Esophagus mucosa (tissue), 1 donor: Measurements from ENCODE around the gene RIC8B. TPM values are rescaled to one million over a fixed set of nuclear protein-coding genes. Genes with fewer than 3 reads are reported as not detected.

ENCODE experiments used
- ATAC-seq: fragments of 200-7000 bp; cut with Tn5 transposase; one replicate; pipeline ENCODE4 v1.9.1; 2020
- total RNA-seq: library from RNA; stranded (reverse); gene quantifications from one replicate; pipeline ENCODE4 v1.2.4, GENCODE V29; 2023
- donor health status: DM: yes; HTN: yes; CAD: no.

RIC8B gene
- total RNA-seq, 1 donor from 2014 or later = 3.0 TPM

DNA sequence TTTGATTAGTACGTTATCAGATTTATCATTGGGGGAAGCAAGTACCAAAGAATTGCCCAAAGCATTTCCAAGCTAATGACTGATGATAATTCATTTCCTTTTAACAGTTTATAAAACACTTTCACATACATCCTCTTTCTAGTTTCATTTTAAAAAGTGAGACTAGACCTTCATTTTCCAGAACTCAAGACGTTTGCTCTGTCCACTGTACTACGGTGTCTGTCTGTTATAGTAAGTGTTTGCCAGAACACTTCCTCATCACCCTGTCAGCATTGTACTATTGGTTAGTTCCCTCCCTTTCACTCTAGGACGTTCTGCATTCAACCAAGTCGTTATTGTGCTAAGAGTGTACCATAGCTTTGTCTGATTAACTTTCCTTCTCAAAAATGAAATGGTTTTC is 99.5 kb downstream of the RIC8B start:
- no peak for ATAC-seq

DNA sequence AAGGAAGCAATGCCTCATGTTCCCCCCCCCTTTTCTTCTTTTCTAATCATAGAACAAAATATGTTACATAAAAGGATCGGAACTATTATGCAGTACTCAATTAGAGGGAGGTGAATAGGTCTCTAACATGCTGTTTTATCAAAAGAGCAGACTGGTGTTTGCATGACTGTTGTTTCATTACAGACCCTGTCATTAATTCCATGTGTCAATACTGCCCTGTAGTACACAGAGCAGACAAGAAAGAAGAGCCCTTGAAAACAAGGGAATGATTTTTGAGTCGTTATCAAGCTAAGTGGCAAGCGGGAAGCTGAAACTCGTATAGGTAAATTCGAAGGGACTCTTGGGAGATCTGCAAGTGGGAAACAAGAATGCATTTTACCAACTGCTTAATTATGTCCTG is 104.3 kb downstream of the RIC8B start:
- no peak for ATAC-seq

DNA sequence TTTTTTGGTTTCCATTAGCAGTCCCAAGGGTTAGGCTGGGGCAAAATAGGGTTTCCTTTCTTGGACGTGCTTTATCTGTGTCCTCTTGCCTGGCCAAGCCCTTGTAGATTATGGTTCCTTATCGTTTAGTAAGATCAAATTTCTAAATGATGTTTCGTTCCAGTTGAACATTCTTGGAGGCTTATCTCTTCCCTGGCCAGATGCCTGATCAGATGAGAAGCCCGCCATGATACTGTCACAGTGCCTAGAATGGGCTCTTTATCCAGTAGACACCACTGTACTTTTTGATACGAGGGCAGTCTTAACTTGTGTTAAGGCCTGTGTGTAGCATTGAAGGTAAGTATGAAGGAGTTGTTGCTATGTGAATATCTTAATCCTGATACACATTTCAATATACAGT is 105.1 kb downstream of the RIC8B start:
- no peak for ATAC-seq

DNA sequence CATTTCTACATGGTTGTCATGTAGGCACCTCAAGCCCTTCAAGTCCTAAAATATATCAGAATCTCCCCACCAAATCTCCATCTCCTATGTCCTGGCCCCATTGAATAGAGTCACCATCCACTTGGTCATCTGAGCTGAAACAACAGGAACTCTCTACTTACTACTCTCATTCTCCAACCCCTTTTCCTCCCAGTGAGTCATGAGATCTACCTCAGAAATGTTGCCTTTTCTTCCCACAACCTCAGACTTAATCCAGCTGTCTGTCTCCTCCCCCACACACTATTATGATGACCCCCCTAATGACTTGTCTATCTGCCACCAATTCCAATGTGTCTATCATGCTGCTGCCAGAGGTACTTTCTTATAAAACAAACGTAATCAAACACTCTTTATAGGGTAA is 108.9 kb downstream of the RIC8B start:
- no peak for ATAC-seq

DNA sequence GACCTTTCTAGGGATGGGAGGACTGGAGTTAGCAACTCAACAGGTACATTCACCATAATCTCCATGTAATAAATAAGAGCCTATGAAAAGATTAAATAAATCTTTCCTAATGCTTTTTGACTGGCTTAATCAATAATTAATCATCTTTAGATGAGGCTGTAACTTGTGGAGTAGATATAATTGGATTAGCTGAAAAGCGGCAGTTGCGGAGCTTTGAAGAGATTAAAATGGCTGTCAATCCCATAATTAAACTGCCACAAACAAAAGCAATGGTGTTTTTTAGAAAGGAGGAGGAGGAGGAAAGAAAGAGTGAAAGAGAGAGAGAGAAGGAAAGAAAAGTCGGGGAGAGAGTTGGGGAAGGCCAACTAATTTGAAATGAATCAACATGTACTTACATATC is 110.5 kb downstream of the RIC8B start:
- ATAC-seq = no peak

DNA sequence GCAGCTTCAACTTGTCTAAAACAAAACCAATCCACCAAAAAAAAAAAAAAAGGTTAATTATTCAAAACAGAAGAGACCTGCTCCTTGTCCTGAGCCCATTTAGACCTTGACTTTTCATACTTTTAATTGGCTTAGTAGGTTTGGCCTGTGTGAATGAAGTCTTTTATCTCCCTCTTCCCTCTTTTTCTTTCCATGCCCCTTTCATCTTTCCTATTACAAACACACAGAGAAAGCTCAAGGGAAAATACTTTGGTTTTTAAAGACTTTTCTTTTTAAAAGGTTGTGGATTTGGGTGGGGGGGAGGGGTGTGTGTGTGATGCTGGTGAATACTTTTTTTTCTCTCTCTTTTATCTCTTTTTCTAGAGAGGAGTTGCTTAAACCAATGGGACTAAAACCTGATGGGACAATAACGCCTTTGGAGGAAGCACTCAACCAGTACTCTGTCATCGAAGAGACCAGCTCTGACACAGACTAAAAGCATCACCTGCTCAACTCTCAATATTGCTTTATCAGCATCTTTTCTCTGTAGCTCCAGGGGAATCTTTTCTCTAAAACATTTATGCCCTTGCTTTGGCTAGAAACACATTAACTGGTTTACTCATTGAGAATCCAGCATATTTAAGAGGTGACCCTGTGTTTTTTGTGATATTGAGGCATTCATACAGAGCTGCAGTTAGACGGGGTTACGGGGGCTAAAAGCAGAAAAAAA is 111.2 kb downstream of the RIC8B start:
- ATAC-seq = no peak

DNA sequence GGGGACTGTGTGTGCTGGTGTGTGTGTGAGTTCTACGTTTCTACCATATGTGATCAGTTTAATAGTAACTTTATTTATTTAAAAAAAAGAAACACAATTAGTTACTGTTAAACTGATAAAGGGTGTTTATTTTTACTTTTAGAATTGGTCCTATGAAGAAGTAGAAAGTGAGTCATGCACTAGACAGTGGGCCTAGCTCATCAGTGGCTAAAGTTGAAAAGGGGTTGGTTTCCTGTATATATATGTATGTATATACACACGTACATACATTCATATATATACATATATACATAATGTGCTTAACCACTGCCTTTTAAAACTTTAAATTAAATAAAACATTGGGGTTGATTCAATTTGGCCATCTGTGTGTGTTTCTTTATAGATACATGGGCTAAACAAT is 112.5 kb downstream of the RIC8B start:
- no peak for ATAC-seq

DNA sequence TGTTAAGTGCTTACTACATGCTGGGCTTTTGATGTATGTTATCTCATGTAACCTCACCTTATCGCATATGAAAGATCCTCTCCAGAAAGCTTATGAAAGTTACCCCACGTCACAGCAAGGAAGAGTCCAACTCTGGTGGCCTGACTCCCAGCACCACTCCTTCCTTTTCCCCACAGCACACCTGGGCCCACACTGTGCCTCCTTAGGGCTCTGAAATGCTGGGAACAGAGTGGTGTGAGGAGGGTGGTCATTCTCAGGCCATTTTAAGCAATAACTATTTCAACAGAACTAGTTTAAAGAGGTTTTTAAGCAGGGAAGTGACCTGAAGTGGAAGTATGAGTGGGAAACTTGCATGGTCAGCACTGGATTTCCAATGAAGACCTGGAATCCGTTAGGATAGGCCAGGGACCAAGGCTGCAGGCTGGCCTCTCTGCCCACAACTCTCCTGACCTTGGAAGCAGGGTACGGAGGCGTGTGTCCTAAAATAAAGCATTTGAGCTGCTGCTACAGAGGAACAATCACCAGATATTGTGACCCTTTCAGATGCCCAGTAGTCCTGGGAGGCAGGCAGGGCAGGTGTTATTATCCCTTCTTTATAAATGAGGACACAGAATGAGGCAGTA is 114.0 kb downstream of the RIC8B start:
- ATAC-seq = no peak

DNA sequence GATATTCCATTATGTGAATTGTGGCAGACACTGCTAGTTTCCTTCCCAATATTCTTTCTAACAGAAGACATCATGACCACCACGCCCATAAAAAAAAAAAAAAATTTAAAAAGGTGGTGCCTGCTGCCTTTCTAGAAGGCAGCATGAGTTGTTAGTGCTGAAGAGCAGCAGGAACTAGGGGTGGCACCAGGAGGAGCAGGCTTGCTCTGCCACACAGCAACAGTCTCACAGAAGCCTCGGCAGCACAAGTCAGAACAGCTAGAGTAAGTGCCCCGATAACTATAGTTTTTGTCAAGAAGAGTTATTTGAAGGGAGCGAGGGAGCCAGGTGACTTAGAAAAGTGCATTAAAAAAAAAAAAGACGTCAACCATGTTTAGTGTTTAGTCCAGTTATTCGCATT is 114.8 kb downstream of the RIC8B start:
- ATAC-seq = no peak

DNA sequence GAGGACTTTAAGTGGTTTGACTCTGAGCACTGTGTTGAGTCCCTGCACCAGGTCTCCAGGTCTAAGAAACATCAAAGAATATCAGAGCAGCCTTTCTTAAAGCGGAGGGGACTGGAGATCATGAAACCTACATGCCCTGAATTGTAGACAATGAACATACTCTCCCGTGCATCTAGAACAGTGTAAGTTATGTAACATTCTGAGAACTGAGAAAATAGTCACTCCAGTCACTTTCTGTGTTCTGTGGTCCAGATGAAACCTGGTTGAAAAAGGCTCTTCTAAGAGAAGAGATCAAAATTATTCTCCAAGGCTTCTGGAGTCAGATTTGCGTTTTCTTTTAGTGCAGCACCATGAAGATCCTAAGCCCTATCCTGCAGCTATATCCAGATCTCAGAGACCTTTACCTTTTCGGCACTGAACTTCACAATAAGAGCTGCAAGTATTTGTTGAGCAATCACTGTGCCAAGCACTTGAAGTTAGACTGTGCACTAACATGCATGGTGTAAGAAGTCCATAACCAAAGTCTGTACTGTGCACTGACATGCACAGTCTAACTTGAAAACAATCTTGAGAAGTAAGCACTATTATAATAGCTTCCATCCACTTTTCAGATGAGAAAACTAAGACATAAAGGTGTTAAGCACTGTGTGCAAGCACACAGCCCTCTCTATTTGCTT is 115.6 kb downstream of the RIC8B start:
- ATAC-seq = no peak

DNA sequence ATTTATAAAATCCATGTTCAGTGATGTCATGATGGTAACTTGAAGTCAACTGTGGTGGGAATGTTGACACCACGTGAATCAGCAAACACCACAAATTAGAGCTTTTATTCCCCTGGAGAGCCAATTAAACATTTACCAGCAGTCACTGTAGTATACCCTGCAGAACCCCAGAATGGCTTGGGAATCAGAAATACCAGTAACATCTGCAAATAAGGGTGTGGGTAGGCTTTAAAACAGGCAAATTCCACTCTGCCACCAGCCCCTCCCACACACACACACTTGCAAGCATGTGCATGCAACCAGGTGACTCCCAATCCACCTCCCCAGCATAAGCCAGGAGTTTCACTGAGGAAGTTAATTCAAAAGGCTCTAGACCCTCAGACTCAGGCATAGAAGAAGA is 117.6 kb downstream of the RIC8B start:
- peak; percentile 55 for ATAC-seq

DNA sequence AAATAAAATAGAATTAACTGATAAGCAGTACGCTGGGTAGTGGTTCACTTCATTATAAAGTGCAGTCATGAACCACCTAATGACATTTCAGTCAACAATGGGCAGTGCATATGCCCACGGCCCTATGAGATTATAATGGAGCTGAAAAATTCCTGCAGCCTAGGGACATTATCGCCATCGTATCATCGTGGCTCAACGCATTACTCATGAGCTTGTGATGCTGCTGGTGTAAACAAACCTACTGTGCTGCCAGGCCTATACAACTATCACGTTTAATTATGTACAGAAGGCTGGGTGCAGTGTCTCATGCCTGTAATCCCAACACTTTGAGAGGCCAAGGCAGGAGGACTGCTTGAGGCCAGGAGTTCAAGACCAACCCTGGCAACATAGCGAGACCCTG is 119.0 kb downstream of the RIC8B start:
- ATAC-seq = no peak

DNA sequence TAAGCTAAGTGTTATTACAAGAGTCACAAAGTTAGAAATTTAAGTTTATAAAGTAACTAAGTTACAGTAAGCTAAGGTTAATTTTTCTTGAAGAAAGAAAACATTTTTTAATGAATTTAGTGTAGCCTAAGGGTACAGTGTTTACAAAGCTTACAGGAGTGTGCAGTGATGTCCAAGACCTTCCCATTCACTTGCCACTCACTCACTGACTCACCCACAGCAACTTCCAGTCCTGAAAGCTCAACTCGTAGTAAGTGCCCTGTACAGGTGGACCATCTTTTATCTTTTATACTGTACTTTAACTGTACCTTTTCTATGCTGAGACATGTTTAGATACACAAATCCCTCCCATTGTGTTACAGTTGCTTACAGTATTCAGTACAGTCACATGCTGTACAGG is 120.3 kb downstream of the RIC8B start:
- ATAC-seq = no peak

DNA sequence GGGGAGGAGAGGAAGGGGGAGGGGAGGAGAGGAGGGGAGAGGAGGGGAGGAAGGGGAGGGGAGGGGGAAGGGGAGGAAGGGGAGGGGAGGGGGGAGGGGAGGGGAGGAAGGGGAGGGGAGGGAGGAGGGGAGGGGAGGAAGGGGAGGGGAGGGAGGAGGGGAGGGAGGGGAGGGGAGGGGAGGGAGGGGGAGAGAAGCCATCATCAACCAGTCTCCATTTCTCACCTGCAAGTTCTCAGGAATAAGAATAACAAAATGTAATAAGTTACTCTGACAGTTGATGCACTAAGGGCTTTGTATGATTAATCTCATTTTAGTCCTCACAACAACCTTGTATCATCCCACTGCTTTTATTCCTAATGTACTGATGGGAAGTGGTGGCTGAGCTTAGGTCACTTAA is 122.1 kb downstream of the RIC8B start:
- no peak for ATAC-seq

DNA sequence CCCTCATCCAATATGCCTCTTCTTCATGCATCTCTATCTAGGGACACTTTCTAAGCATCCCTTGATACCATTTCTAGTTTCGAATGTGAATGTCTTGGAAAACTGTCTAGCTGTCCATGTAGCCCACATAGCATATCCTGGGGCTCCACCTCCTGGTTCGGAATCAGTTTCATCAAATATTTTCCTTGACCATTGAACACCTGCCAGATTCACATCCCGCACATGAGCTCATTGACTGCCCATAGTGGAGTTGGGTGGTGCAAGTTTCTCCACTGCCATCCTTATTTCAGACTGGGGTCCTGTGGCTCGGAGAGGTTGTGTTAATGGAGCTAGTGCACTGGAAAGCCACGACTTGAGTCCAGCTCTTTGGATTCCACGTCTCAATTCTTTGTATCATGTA is 122.6 kb downstream of the RIC8B start:
- ATAC-seq = no peak

DNA sequence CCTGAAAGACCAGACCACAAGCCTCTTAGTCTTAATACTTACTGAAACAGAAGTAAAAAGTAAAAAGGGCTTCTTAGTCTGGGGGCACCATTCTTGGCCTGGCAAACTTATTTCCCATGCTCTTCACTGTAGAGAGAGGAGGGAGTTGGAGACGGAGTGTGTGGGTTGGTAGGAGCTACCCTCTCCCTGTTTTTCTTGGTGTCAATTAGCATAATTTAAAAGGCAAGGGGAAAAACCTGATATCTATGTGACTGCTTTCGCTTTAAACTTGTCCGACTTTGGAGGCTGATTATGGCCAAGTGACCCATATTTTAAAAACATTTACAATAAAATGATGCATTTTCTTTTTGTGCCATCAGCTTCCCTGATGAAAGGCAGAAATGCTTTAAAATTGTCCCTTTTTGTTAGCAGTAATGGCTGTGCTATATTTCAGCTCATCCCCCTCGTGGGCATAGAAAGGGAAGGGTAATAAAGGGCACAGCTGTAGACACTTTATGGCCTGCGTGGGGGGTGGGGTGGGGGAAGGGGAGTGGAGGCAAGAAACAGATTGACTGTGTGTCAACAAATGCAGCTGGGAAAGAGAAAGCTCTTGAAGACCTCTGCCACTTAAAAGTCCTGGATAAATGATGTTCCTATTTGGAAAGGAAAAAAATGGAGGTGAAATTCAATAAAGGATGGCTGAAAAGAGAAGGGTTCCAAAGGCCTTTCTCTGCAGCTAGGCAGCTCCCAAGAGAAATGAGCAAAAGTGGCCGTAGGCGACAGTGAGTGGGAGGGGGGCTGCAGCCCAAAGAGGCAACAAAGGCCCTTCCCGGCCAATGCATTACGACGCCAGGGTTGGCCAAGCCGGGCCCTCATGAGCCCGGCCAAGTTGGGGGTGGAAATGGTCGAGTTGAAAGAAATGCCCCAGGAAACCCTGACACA is 123.8 kb downstream of the RIC8B start:
- ATAC-seq = no peak

DNA sequence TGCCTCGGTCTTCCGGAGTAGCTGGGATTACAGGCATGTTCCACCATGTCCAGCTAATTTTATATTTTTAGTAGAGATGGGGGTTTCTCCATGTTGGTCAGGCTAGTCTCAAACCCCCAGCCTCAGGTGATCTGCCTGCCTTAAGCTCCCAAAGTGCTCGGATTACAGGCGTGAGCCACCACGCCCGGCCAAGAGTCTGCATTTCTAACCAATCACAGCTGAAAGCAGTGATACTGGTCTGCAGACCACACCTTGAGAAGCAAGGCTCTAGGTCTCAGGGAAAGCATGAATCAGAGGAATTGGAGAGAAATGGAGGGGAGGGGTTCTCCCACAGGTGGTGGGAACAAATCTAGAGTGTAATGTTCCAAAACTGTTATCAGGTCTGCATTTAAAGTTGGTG is 126.1 kb downstream of the RIC8B start:
- no peak for ATAC-seq

DNA sequence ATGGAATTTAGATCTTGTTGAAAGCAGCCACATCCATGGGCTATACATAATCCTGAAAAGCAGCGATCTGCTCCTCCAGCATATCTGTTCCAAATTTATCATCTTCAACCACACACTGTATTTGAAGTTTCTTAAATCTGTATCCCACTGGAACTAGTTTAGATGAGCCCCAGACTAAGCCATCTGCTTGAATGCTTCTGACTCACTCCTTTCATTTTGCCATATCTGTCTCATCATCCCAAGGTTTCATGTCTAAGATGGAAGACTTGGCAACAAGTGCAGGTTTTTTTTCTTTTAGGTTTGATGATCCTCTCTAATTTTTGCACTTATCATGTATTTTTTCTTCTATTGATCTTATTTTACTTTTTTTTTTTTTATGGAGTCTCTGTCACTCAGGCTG is 126.8 kb downstream of the RIC8B start:
- no peak for ATAC-seq

DNA sequence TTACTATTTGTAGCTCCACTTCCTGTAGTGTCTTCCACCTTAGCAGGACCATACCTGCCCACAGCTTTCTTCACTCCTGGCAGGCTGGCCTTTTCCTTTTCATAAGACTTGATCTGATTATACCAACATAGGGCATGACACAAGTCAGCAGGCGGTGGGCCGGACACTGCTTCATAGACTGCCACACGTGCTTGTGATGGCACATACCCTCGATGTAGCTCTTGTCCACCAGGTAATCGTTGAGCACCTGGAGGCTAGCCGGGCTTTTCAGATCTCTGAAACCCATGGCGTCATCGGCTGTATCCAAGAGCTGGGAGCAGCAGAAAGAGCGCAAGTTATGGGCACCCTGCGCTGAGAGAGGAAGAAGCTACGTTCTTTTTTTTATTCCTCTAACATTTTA is 127.6 kb downstream of the RIC8B start:
- no peak for ATAC-seq

DNA sequence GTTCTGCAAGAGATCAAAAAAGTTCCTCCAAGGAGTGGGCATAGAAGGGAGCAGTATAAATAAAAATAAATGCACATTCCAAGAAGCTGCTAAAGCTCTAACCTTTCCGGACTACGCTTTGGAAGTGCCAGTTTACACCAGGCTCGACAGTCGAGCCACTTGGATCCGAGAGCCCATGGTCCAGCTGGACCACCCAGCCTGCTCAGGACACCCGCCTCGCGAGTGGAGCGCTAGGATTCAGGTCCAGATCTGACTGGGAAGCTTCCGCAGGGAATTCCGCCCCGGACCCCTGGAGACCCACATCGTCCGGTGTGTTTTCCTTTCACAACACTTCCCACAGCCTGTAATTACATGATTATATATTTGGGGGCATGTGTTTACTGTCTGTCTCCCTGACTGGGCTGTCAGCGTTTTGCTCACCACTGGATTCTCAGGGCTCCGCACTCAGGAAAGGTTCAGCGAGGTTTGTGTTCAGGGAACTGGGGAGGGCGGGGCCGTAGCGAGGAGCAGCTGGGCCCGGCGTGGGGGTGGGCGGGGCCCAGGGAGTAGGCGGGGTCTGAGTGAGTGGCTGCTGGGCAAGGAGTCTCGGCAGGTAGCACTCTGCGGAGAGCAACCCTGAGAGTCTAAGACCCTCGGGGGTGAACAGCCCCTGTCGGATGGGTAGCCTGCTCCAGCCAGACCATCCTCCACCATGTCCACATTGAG is 128.9 kb downstream of the RIC8B start:
- peak; percentile 94 for ATAC-seq

DNA sequence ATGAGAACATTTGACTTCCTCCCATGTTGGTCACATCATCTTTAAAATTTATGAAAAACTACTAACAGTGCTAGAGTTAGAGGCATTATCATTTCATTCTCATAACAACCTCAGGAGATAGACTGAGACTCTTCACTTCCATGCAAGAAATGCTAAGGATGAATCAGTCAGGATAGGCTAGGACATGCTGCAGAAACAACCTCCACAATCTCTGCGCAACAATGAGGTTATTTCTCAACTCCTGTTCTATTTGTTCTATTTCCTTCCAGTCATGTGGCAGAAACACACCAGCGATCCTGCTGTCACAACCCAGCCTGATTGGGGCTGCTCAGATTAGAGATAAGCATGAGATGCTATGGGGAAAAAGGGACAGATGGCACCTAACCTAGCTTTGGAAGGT is 132.2 kb downstream of the RIC8B start:
- ATAC-seq = no peak

DNA sequence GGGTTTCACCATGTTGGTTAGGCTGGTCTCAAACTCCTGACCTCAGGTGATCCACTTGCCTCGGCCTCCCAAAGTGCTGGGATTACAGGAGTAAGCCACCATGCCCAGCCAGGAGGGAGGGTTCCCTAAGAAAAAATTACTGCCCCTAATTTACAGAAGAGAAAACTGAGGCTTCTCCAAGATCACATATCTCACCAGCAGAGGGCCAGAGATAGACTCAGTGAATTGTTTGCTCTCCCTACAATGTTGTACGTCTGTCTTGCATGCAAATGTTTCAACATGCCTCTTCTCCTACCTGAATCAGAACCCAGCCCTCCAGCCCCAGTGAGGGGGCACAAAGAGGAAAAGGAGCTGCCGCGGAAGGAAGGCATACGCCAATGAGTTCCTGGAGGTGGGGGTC is 132.9 kb downstream of the RIC8B start:
- no peak for ATAC-seq

DNA sequence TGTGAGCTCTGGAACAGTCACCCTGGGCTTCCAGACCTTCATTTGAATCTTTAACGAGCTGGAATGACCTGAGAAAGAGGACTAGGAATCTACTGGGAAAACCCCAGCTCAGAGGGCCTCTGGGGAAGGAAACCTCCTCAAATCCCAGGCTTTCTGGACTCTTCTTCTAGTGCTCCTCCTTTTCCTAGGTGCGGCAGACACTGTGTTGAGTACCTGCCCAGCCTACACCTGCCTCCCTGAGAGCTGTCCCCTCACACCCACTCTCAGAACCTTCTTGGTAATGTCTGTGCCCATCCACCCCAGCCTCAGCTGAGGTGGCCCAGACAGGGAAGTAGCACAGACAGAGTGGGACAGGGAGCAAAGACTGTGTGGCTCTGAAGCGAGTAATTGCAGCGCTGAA is 133.4 kb downstream of the RIC8B start:
- ATAC-seq = no peak
